Hepatocyte (in vitro differentiated cells): ENCODE results near the gene GRM3. TPM values are rescaled to one million over a fixed set of nuclear protein-coding genes. Genes with fewer than 3 reads are reported as not detected.

Experiments used
- DNase-seq: peaks from one replicate; pipeline ENCODE4 v3.0.0-alpha.2; 2016; ENCODE audit warnings: low spot score
- H2AFZ ChIP-seq: fragments of 200-600 bp; sonication (generic); 2 replicates; pipeline ENCODE4 v1.6.0; 2016; ENCODE audit warnings: antibody characterized with exemption, mild to moderate bottlenecking
- H3K27ac ChIP-seq: fragments of 200-600 bp; sonication (generic); 2 replicates; pipeline ENCODE4 v1.5.1; 2016; ENCODE audit warnings: mild to moderate bottlenecking
- H3K27me3 ChIP-seq: fragments of 200-600 bp; sonication (generic); 2 replicates; pipeline ENCODE4 v1.6.1; 2016
- H3K36me3 ChIP-seq: fragments of 200-600 bp; sonication (generic); replicated peaks from 2 replicates; pipeline ENCODE4 v1.5.1; 2016; ENCODE audit warnings: low read depth; ENCODE audit not compliant: insufficient read depth
- H3K4me1 ChIP-seq: fragments of 200-600 bp; sonication (generic); 2 replicates; pipeline ENCODE4 v1.5.1; 2016; ENCODE audit warnings: mild to moderate bottlenecking, moderate library complexity; ENCODE audit not compliant: insufficient read depth
- H3K4me2 ChIP-seq: fragments of 200-600 bp; sonication (generic); 2 replicates; pipeline ENCODE4 v1.6.0; 2016
- H3K4me3 ChIP-seq: fragments of 200-600 bp; sonication (generic); 2 replicates; pipeline ENCODE4 v1.5.1; 2016; ENCODE audit warnings: mild to moderate bottlenecking
- H3K79me2 ChIP-seq: fragments of 200-600 bp; sonication (generic); 2 replicates; pipeline ENCODE4 v1.6.0; 2017; ENCODE audit warnings: mild to moderate bottlenecking
- H3K9me2 ChIP-seq: fragments of 200-600 bp; sonication (generic); replicated peaks from 2 replicates; pipeline ENCODE4 v1.6.0; 2017; ENCODE audit warnings: mild to moderate bottlenecking; ENCODE audit not compliant: insufficient read depth
- H3K9me3 ChIP-seq: fragments of 200-600 bp; sonication (generic); 2 replicates; pipeline ENCODE4 v1.5.1; 2016; ENCODE audit warnings: low read depth, mild to moderate bottlenecking
- H4K20me1 ChIP-seq: fragments of 200-600 bp; sonication (generic); 2 replicates; pipeline ENCODE4 v1.6.0; 2016; ENCODE audit warnings: mild to moderate bottlenecking; ENCODE audit not compliant: insufficient read depth, poor library complexity, severe bottlenecking
- CTCF ChIP-seq: fragments of 200-600 bp; sonication (generic); IDR thresholded peaks from 2 replicates; pipeline ENCODE4 v1.5.1; 2016; ENCODE audit warnings: antibody characterized with exemption, mild to moderate bottlenecking; ENCODE audit not compliant: poor library complexity
- EZH2 ChIP-seq: fragments of 200-600 bp; sonication (generic); IDR thresholded peaks from 2 replicates; pipeline ENCODE4 v1.6.1; 2016; ENCODE audit warnings: antibody characterized with exemption, mild to moderate bottlenecking, borderline replicate concordance
- EZH2phosphoT487 ChIP-seq: fragments of 200-600 bp; sonication (generic); IDR thresholded peaks from one replicate; pipeline ENCODE4 v1.6.1; 2018; ENCODE audit warnings: antibody characterized with exemption, mild to moderate bottlenecking, low read depth, moderate library complexity; ENCODE audit not compliant: unreplicated experiment, severe bottlenecking
- WGBS: methylation state at CpG from one replicate; pipeline ENCODE4 v1.1.6; 2016; ENCODE audit warnings: low lambda C conversion rate; ENCODE audit errors: missing lambda C conversion rate; 5-methylcytosine and 5-hydroxymethylcytosine counted together
- polyA plus RNA-seq: library from polyadenylated mRNA; unstranded; fragments of >200 nt; fragmentation: Nextera tagmentation; extraction: Ambion mirVana; gene quantifications from 2 replicates; pipeline ENCODE4 v1.2.1, GENCODE V29; 2016
- total RNA-seq: library from RNA; depleted of rRNA; stranded (reverse); fragments of >200 nt; gene quantifications from 2 replicates; pipeline ENCODE4 v1.2.3, GENCODE V29; 2014

The GRM3 gene
- total and polyA plus RNA-seq, 2 experiments from 2014 or later = 0.03 to 0.07 TPM

- Histone ChIP-seq H3K4me2 (no peak overlapping the region), H3K9me2 (no peaks in the 10 kb centered on the region), H3K36me3 (no peaks in the 10 kb centered on the region), H3K27me3 (no peaks in the 10 kb centered on the region), H3K4me3 (no peak overlapping the region), H3K79me2 (no peaks in the 10 kb centered on the region), H2AFZ (no peak overlapping the region), H4K20me1 (no peaks in the 10 kb centered on the region), H3K4me1 (no peaks in the 10 kb centered on the region), H3K9me3 (no peaks in the 10 kb centered on the region), H3K27ac (no peak overlapping the region)
- DNase-seq = no peak
- no peak for TF ChIP-seq CTCF
- no peak for TF ChIP-seq EZH2phosphoT487
- no peak for TF ChIP-seq EZH2
- WGBS = 100% methylated on average over 1 of the region's 1 CpG
Measured at GRCh38 chr7:86815556-86815955, 171.8 kb downstream of the GRM3 start.

- H3K9me3 ChIP-seq = no peaks in the 10 kb centered on the region
- 37% methylated on average over 2 of the region's 2 CpGs for WGBS
- H3K27me3 ChIP-seq = no peaks in the 10 kb centered on the region
- H3K4me3 ChIP-seq = no peak overlapping the region
- no peak overlapping the region for H3K27ac ChIP-seq
- H3K4me2 ChIP-seq = no peak overlapping the region
- no peak for TF ChIP-seq EZH2phosphoT487
- TF ChIP-seq EZH2 = no peak
- TF ChIP-seq CTCF = no peak
- no peaks in the 10 kb centered on the region for H3K79me2 ChIP-seq
- no peaks in the 10 kb centered on the region for H3K4me1 ChIP-seq
- no peak for DNase-seq
- H4K20me1 ChIP-seq = no peaks in the 10 kb centered on the region
- H3K36me3 ChIP-seq = no peaks in the 10 kb centered on the region
- no peaks in the 10 kb centered on the region for H3K9me2 ChIP-seq
- no peak overlapping the region for H2AFZ ChIP-seq
Measured at GRCh38 chr7:86818903-86819302, 175.2 kb downstream of the GRM3 start.

GRCh38 chr7:86823769-86824168 is 180.1 kb downstream of the GRM3 start:
- TF ChIP-seq CTCF (no peak), EZH2phosphoT487 (no peak), EZH2 (no peak)
- no peak for DNase-seq

GRCh38 chr7:86825264-86825663 is 181.6 kb downstream of the GRM3 start:
- Histone ChIP-seq H4K20me1 (no peaks in the 10 kb centered on the region), H3K9me3 (no peaks in the 10 kb centered on the region), H3K4me2 (no peak overlapping the region), H3K79me2 (no peaks in the 10 kb centered on the region), H3K4me1 (no peaks in the 10 kb centered on the region), H3K4me3 (no peak overlapping the region), H3K9me2 (no peaks in the 10 kb centered on the region), H2AFZ (no peak overlapping the region), H3K27me3 (no peaks in the 10 kb centered on the region), H3K36me3 (no peaks in the 10 kb centered on the region), H3K27ac (no peak overlapping the region)
- DNase-seq = no peak
- WGBS = 83% methylated on average over 4 of the region's 4 CpGs
- no peak for TF ChIP-seq CTCF
- TF ChIP-seq EZH2phosphoT487 = no peak
- TF ChIP-seq EZH2 = no peak

More at GRCh38 chr7:86823769-86824168, 180.1 kb downstream of the GRM3 start:
- Histone ChIP-seq H3K36me3 (no peaks in the 10 kb centered on the region), H3K27ac (no peak overlapping the region), H2AFZ (no peak overlapping the region), H4K20me1 (no peaks in the 10 kb centered on the region), H3K79me2 (no peaks in the 10 kb centered on the region), H3K9me3 (no peaks in the 10 kb centered on the region), H3K9me2 (no peaks in the 10 kb centered on the region), H3K4me1 (no peaks in the 10 kb centered on the region), H3K4me3 (no peak overlapping the region), H3K4me2 (no peak overlapping the region), H3K27me3 (no peaks in the 10 kb centered on the region)
- 87% methylated on average over 2 of the region's 2 CpGs for WGBS
